ENCODE results near the gene TESPA1. TPM values are rescaled to one million over a fixed set of nuclear protein-coding genes. Genes with fewer than 3 reads are reported as not detected.

TESPA1 gene
- total RNA-seq, 1 experiment from 2014 or later = not detected

GRCh38 chr12:54973556-54973955 is 11.0 kb downstream of the TESPA1 start:
- no peaks in the 10 kb centered on the region for H3K4me1 ChIP-seq
- peaks cover 8% of the 10 kb centered on the region; the same call in 1 of the 2 replicates for H3K27me3 ChIP-seq
- no peak overlapping the region for H3K27ac ChIP-seq

GRCh38 chr12:54970741-54971140 is 13.8 kb downstream of the TESPA1 start:
- Histone ChIP-seq H3K4me3 (no peak overlapping the region), H3K27ac (no peak overlapping the region), H3K36me3 (no peaks in the 10 kb centered on the region), H3K27me3 (no peaks in the 10 kb centered on the region), H3K9me3 (replicated peaks) (no peaks in the 10 kb centered on the region), H3K4me1 (no peaks in the 10 kb centered on the region)
- no peak for DNase-seq

More at GRCh38 chr12:54973556-54973955, 11.0 kb downstream of the TESPA1 start:
- no peaks in the 10 kb centered on the region for H3K9me3 ChIP-seq (replicated peaks)
- H3K4me3 ChIP-seq = no peak overlapping the region
- no peak for DNase-seq
- no peaks in the 10 kb centered on the region for H3K36me3 ChIP-seq

- no peaks in the 10 kb centered on the region for H3K4me1 ChIP-seq
- DNase-seq = no peak
- no peaks in the 10 kb centered on the region for H3K27me3 ChIP-seq
- no peak overlapping the region for H3K4me3 ChIP-seq
- no peaks in the 10 kb centered on the region for H3K36me3 ChIP-seq
- no peaks in the 10 kb centered on the region for H3K9me3 ChIP-seq (replicated peaks)
- H3K27ac ChIP-seq = no peak overlapping the region
Observed at GRCh38 chr12:54968181-54968730, 16.3 kb downstream of the TESPA1 start.

GRCh38 chr12:54967461-54967860 is 17.1 kb downstream of the TESPA1 start:
- no peaks in the 10 kb centered on the region for H3K36me3 ChIP-seq
- H3K27me3 ChIP-seq = no peaks in the 10 kb centered on the region
- no peak for DNase-seq
- H3K4me3 ChIP-seq = no peak overlapping the region
- no peaks in the 10 kb centered on the region for H3K4me1 ChIP-seq
- H3K9me3 ChIP-seq (replicated peaks) = no peaks in the 10 kb centered on the region
- H3K27ac ChIP-seq = no peak overlapping the region

- no peak overlapping the region for H3K4me3 ChIP-seq
- no peak for DNase-seq
- no peaks in the 10 kb centered on the region for H3K9me3 ChIP-seq (replicated peaks)
- no peak overlapping the region for H3K27ac ChIP-seq
- H3K36me3 ChIP-seq = no peaks in the 10 kb centered on the region
- no peaks in the 10 kb centered on the region for H3K27me3 ChIP-seq
- H3K4me1 ChIP-seq = no peaks in the 10 kb centered on the region
Observed at GRCh38 chr12:54961190-54961589, 23.4 kb downstream of the TESPA1 start.

- Histone ChIP-seq H3K4me3 (no peak overlapping the region), H3K27ac (no peak overlapping the region), H3K4me1 (no peaks in the 10 kb centered on the region), H3K9me3 (replicated peaks) (no peaks in the 10 kb centered on the region), H3K27me3 (no peaks in the 10 kb centered on the region), H3K36me3 (no peaks in the 10 kb centered on the region)
- DNase-seq = no peak
Observed at GRCh38 chr12:54959291-54960018, 25.1 kb downstream of the TESPA1 start.

GRCh38 chr12:54958048-54958658 is 26.4 kb downstream of the TESPA1 start:
- no peaks in the 10 kb centered on the region for H3K9me3 ChIP-seq (replicated peaks)
- no peaks in the 10 kb centered on the region for H3K27me3 ChIP-seq
- no peak overlapping the region for H3K4me3 ChIP-seq
- DNase-seq = peak; percentile 43 to 63
- H3K27ac ChIP-seq = no peak overlapping the region
- no peaks in the 10 kb centered on the region for H3K4me1 ChIP-seq
- H3K36me3 ChIP-seq = no peaks in the 10 kb centered on the region

GRCh38 chr12:54956818-54957641 is 27.5 kb downstream of the TESPA1 start:
- Histone ChIP-seq H3K27ac (no peak overlapping the region), H3K9me3 (replicated peaks) (no peaks in the 10 kb centered on the region), H3K4me1 (no peaks in the 10 kb centered on the region), H3K27me3 (no peaks in the 10 kb centered on the region), H3K4me3 (no peak overlapping the region), H3K36me3 (no peaks in the 10 kb centered on the region)
- no peak for DNase-seq

- H3K36me3 ChIP-seq = no peaks in the 10 kb centered on the region
- no peak for DNase-seq
- no peak overlapping the region for H3K4me3 ChIP-seq
- no peak overlapping the region for H3K27ac ChIP-seq
- H3K9me3 ChIP-seq (replicated peaks) = no peaks in the 10 kb centered on the region
- H3K4me1 ChIP-seq = no peaks in the 10 kb centered on the region
- H3K27me3 ChIP-seq = no peaks in the 10 kb centered on the region
Observed at GRCh38 chr12:54956322-54956721, 28.2 kb downstream of the TESPA1 start.

GRCh38 chr12:54954801-54955200 is 29.8 kb downstream of the TESPA1 start:
- H3K36me3 ChIP-seq = no peaks in the 10 kb centered on the region
- no peaks in the 10 kb centered on the region for H3K9me3 ChIP-seq (replicated peaks)
- H3K4me1 ChIP-seq = no peaks in the 10 kb centered on the region
- DNase-seq = no peak
- H3K27me3 ChIP-seq = no peaks in the 10 kb centered on the region
- no peak overlapping the region for H3K27ac ChIP-seq
- H3K4me3 ChIP-seq = no peak overlapping the region

- H3K9me3 ChIP-seq (replicated peaks) = no peaks in the 10 kb centered on the region
- no peak overlapping the region for H3K4me3 ChIP-seq
- no peaks in the 10 kb centered on the region for H3K4me1 ChIP-seq
- H3K27me3 ChIP-seq = no peaks in the 10 kb centered on the region
- H3K27ac ChIP-seq = no peak overlapping the region
- no peak for DNase-seq
- no peaks in the 10 kb centered on the region for H3K36me3 ChIP-seq
Observed at GRCh38 chr12:54954228-54954627, 30.3 kb downstream of the TESPA1 start.

- H3K9me3 ChIP-seq (replicated peaks) = no peaks in the 10 kb centered on the region
- H3K27me3 ChIP-seq = no peaks in the 10 kb centered on the region
- H3K4me3 ChIP-seq = no peak overlapping the region
- H3K27ac ChIP-seq = no peak overlapping the region
- no peaks in the 10 kb centered on the region for H3K36me3 ChIP-seq
- H3K4me1 ChIP-seq = no peaks in the 10 kb centered on the region
- no peak for DNase-seq
Observed at GRCh38 chr12:54950071-54950727, 34.4 kb downstream of the TESPA1 start.

- Histone ChIP-seq H3K27ac (no peak overlapping the region), H3K4me3 (no peak overlapping the region), H3K36me3 (no peaks in the 10 kb centered on the region), H3K27me3 (no peaks in the 10 kb centered on the region), H3K4me1 (no peaks in the 10 kb centered on the region), H3K9me3 (replicated peaks) (no peaks in the 10 kb centered on the region)
- no peak for DNase-seq
Observed at GRCh38 chr12:54949073-54949711, 35.4 kb downstream of the TESPA1 start.

GRCh38 chr12:54948171-54948570 is 36.4 kb downstream of the TESPA1 start:
- no peaks in the 10 kb centered on the region for H3K36me3 ChIP-seq
- H3K4me3 ChIP-seq = no peak overlapping the region
- H3K4me1 ChIP-seq = no peaks in the 10 kb centered on the region
- H3K9me3 ChIP-seq (replicated peaks) = no peaks in the 10 kb centered on the region
- DNase-seq = no peak
- H3K27ac ChIP-seq = no peak overlapping the region
- no peaks in the 10 kb centered on the region for H3K27me3 ChIP-seq
